Right atrium auricular region (tissue), 2 donors: ENCODE results near the gene ERMARD. TPM values are rescaled to one million over a fixed set of nuclear protein-coding genes. Genes with fewer than 3 reads are reported as not detected.

ENCODE experiments used
- DNase-seq: peaks from one replicate; pipeline ENCODE4 v3.0.0-alpha.2; 2019; ENCODE audit warnings: low spot score
- H3K27ac ChIP-seq, 2 donors: fragments of 200-600 bp; sonication (generic); 1 replicate in 1 of 2; 2 replicates in 1 of 2; pipeline ENCODE4 v1.5.1; 2016 to 2019
- H3K27me3 ChIP-seq, 2 donors: fragments of 200-600 bp; sonication (generic); one replicate each; pipeline versions ENCODE4 v1.5.1 to v1.6.0; 2017 to 2019
- H3K36me3 ChIP-seq: fragments of 200-600 bp; sonication (generic); one replicate; pipeline ENCODE4 v1.5.1; 2016
- H3K4me1 ChIP-seq, 2 donors: fragments of 200-600 bp; sonication (generic); one replicate each; pipeline versions ENCODE4 v1.5.1 to v1.6.0; 2017 to 2019
- H3K4me3 ChIP-seq, 2 donors: fragments of 200-600 bp; sonication (generic); 1 replicate in 1 of 2; 2 replicates in 1 of 2; pipeline ENCODE4 v1.5.1; 2017 to 2019; ENCODE audit warnings: mild to moderate bottlenecking in 1 of 2, moderate library complexity in 1 of 2
- H3K9me3 ChIP-seq, 2 donors: fragments of 200-600 bp; sonication (generic); one replicate each; pipeline ENCODE4 v1.5.1; 2019
- CTCF ChIP-seq, 2 donors: fragments of 200-600 bp; sonication (generic); IDR thresholded peaks; one replicate each; pipeline ENCODE4 v1.5.1; 2019; ENCODE audit warnings: antibody characterized with exemption in 2 of 2
- total RNA-seq, 2 donors: library from RNA; depleted of rRNA; stranded (reverse); fragments of >200 nt; gene quantifications; one replicate each; pipeline ENCODE4 v1.1.0, GENCODE V29; 2016

ERMARD gene
- total RNA-seq, 2 donors from 2014 or later, result 8.6 to 11.2 TPM

- Histone ChIP-seq H3K4me3 (no peak overlapping the region), H3K27ac (no peak overlapping the region), H3K9me3 (no peaks in the 10 kb centered on the region), H3K36me3 (peaks cover 29% of the 10 kb centered on the region), H3K27me3 (no peaks in the 10 kb centered on the region), H3K4me1 (no peaks in the 10 kb centered on the region)
- TF ChIP-seq CTCF (IDR thresholded peaks at IDR 0.05), result no peak
- DNase-seq, result peak; percentile 49
Observed at GRCh38 chr6:169780571-169781091, 29.2 kb downstream of the ERMARD start.

- peaks cover 11% of the 10 kb centered on the region for H3K36me3 ChIP-seq
- no peak overlapping the region for H3K4me3 ChIP-seq
- H3K27ac ChIP-seq, result no peak overlapping the region
- no peaks in the 10 kb centered on the region for H3K9me3 ChIP-seq
- H3K27me3 ChIP-seq, result no peaks in the 10 kb centered on the region
- no peaks in the 10 kb centered on the region for H3K4me1 ChIP-seq
- no peak for DNase-seq
- no peak for TF ChIP-seq CTCF (IDR thresholded peaks at IDR 0.05)
Observed at GRCh38 chr6:169782966-169783365, 31.5 kb downstream of the ERMARD start.

- Histone ChIP-seq H3K27me3 (no peaks in the 10 kb centered on the region), H3K36me3 (peaks cover 11% of the 10 kb centered on the region), H3K27ac (no peak overlapping the region), H3K4me3 (no peak overlapping the region), H3K9me3 (no peaks in the 10 kb centered on the region), H3K4me1 (no peaks in the 10 kb centered on the region)
- no peak for TF ChIP-seq CTCF (IDR thresholded peaks at IDR 0.05)
- DNase-seq, result no peak
Observed at GRCh38 chr6:169783401-169783800, 32.0 kb downstream of the ERMARD start.

GRCh38 chr6:169783971-169784820 is 32.8 kb downstream of the ERMARD start:
- no peak for TF ChIP-seq CTCF (IDR thresholded peaks at IDR 0.05)
- Histone ChIP-seq H3K9me3 (no peaks in the 10 kb centered on the region), H3K36me3 (peaks cover 7% of the 10 kb centered on the region), H3K27ac (no peak overlapping the region), H3K4me1 (no peaks in the 10 kb centered on the region), H3K4me3 (no peak overlapping the region), H3K27me3 (no peaks in the 10 kb centered on the region)
- no peak for DNase-seq

GRCh38 chr6:169784821-169785340 is 33.5 kb downstream of the ERMARD start:
- Histone ChIP-seq H3K27ac (no peak overlapping the region), H3K36me3 (peaks cover 7% of the 10 kb centered on the region), H3K27me3 (no peaks in the 10 kb centered on the region), H3K9me3 (no peaks in the 10 kb centered on the region), H3K4me3 (no peak overlapping the region), H3K4me1 (peaks cover 0 to 2% of the 10 kb centered on the region in 2 donors)
- TF ChIP-seq CTCF (IDR thresholded peaks at IDR 0.05), result no peak
- no peak for DNase-seq
